K562 (cell line): Measurements from ENCODE around the gene GMPR. TPM values are rescaled to one million over a fixed set of nuclear protein-coding genes. Genes with fewer than 3 reads are reported as not detected.
A peak's percentile ranks its signal among the peaks of the same experiment; 100 is the strongest.

Experiments
- ARHGAP35 ChIP-seq: fragments of 450-650 bp; IDR thresholded peaks from 2 replicates; pipeline ENCODE4 v1.6.1; 2018; ENCODE audit not compliant: partially characterized antibody
- ARID2 ChIP-seq: fragments of 450-650 bp; IDR thresholded peaks from 2 replicates; pipeline ENCODE4 v1.6.1; 2017; ENCODE audit warnings: antibody characterized with exemption, mild to moderate bottlenecking
- BCL6 ChIP-seq: fragments of 250-450 bp; sonication (Bioruptor Pico); IDR thresholded peaks from 2 replicates; pipeline ENCODE4 v1.4.0; 2020
- CHCHD3 ChIP-seq: fragments of 250-450 bp; sonication (Bioruptor Pico); IDR thresholded peaks from 2 replicates; pipeline ENCODE4 v2.1.2; 2022; ENCODE audit warnings: mild to moderate bottlenecking
- DNMT1 ChIP-seq: fragments of 450-650 bp; IDR thresholded peaks from 2 replicates; pipeline ENCODE4 v1.6.1; 2016; ENCODE audit warnings: antibody characterized with exemption, mild to moderate bottlenecking
- ETV1 ChIP-seq: fragments of 450-650 bp; conservative IDR thresholded peaks from 2 replicates; pipeline ENCODE4 v1.6.1; 2016; ENCODE audit warnings: missing genetic modification characterization, control low read depth, low read depth, missing compliant biosample characterization
- EZH2 ChIP-seq: IDR thresholded peaks from 2 replicates; pipeline ENCODE4 v1.6.1; 2012; ENCODE audit warnings: low read depth, mild to moderate bottlenecking, inconsistent platforms, low read length, borderline replicate concordance
- HDAC1 ChIP-seq, 2 experiments: fragments of 450-650 bp; IDR thresholded peaks; 2 replicates each; pipeline ENCODE4 v1.6.1; 2016 to 2017; ENCODE audit warnings: inconsistent platforms in 1 of 2, mild to moderate bottlenecking in 1 of 2, moderate library complexity in 1 of 2
- NBN ChIP-seq: fragments of 450-650 bp; IDR thresholded peaks from 2 replicates; pipeline ENCODE4 v1.6.1; 2016; ENCODE audit warnings: low read depth, mild to moderate bottlenecking
- PHF8 ChIP-seq: fragments of 200-600 bp; sonication (generic); IDR thresholded peaks from 2 replicates; pipeline ENCODE4 v1.6.1; 2012; ENCODE audit warnings: mixed run types, mild to moderate bottlenecking, inconsistent platforms, low read length, moderate library complexity, borderline replicate concordance
- RBBP5 ChIP-seq: fragments of 200-600 bp; sonication (generic); IDR thresholded peaks from 2 replicates; pipeline ENCODE4 v1.6.1; 2012; ENCODE audit warnings: borderline replicate concordance, mild to moderate bottlenecking, low read length, control low read depth, inconsistent platforms; ENCODE audit not compliant: insufficient read depth, poor library complexity, severe bottlenecking
- SIX5 ChIP-seq, 2 experiments: IDR thresholded peaks; 2 replicates each; pipeline ENCODE4 v1.6.1; 2011; ENCODE audit warnings: low read length in 2 of 2, borderline replicate concordance in 1 of 2, low read depth in 1 of 2, mild to moderate bottlenecking in 1 of 2, moderate library complexity in 1 of 2; ENCODE audit not compliant: insufficient read depth in 1 of 2
- TOE1 ChIP-seq, 2 experiments: fragments of 450-650 bp in 1 of 2; sonication (generic) in 1 of 2; formaldehyde crosslinking in 1 of 2; IDR thresholded peaks; 2 replicates each; pipeline versions ENCODE4 v1.7.1 to v1.8.0; 2016 to 2022; ENCODE audit warnings: borderline replicate concordance in 2 of 2, mild to moderate bottlenecking in 2 of 2, antibody characterized with exemption in 1 of 2, inconsistent platforms in 1 of 2, low read depth in 1 of 2, missing genetic modification reagents in 1 of 2, moderate library complexity in 1 of 2
- ZNF3 ChIP-seq: fragments of 250-450 bp; sonication (Bioruptor Pico); IDR thresholded peaks from 2 replicates; pipeline ENCODE4 v1.5.0; 2021; ENCODE audit warnings: mild to moderate bottlenecking, moderate library complexity
- ZNF644 ChIP-seq: fragments of 200-800 bp; sonication (Bioruptor generic); IDR thresholded peaks from 2 replicates; pipeline ENCODE4 v1.6.1; 2016; ENCODE audit warnings: low read depth, missing genetic modification characterization, missing compliant biosample characterization
- ZSCAN29 ChIP-seq: fragments of 450-650 bp; IDR thresholded peaks from 2 replicates; pipeline ENCODE4 v1.6.1; 2017
- polyA plus RNA-seq, 8 experiments: library from polyadenylated mRNA; depleted of rRNA in 4 of 8; stranded (reverse) in 5 of 8; unstranded in 3 of 8; fragments of >200 nt; fragmentation: Nextera tagmentation in 2 of 8; fragmentation: Illumina TruSeq in 1 of 8; extraction: Ambion mirVana in 2 of 8; extraction: Trizol in 1 of 8; gene quantifications; 2 replicates each; pipeline versions ENCODE4 v1.2.1 to v1.2.3, GENCODE V29; 2011 to 2014; ENCODE audit warnings: inconsistent platforms in 1 of 8, missing spikeins in 1 of 8
- total RNA-seq, 7 experiments: library from RNA; depleted of rRNA in 6 of 7; stranded (reverse); fragments of >200 nt in 6 of 7; fragmentation: Illumina TruSeq in 2 of 7; extraction: Trizol in 2 of 7; gene quantifications; 2 replicates each; pipeline versions ENCODE4 v1.2.1 to v1.2.3, GENCODE V29; 2011 to 2021; ENCODE audit warnings: low replicate concordance in 1 of 7
- TF ChIP-seq, protein P1 (sequence below), 2 experiments: fragments of 450-650 bp in 1 of 2; sonication (generic) in 1 of 2; formaldehyde crosslinking in 1 of 2; IDR thresholded peaks; 2 replicates each; pipeline versions ENCODE4 v1.7.1 to v1.9.0; 2016 to 2022; ENCODE audit warnings: inconsistent platforms in 1 of 2, mild to moderate bottlenecking in 1 of 2, missing genetic modification reagents in 1 of 2
- TF ChIP-seq, protein P2 (sequence below): fragments of 250-450 bp; sonication (Bioruptor Pico); IDR thresholded peaks from 2 replicates; pipeline ENCODE4 v1.5.0; 2021

Gene GMPR
- total and polyA plus RNA-seq, 9 of the 15 experiments (the other 6 are each of a cell fraction or from before 2014, with no cell fraction given) = 34.6 to 83.7 (median 49.8) TPM

DNA sequence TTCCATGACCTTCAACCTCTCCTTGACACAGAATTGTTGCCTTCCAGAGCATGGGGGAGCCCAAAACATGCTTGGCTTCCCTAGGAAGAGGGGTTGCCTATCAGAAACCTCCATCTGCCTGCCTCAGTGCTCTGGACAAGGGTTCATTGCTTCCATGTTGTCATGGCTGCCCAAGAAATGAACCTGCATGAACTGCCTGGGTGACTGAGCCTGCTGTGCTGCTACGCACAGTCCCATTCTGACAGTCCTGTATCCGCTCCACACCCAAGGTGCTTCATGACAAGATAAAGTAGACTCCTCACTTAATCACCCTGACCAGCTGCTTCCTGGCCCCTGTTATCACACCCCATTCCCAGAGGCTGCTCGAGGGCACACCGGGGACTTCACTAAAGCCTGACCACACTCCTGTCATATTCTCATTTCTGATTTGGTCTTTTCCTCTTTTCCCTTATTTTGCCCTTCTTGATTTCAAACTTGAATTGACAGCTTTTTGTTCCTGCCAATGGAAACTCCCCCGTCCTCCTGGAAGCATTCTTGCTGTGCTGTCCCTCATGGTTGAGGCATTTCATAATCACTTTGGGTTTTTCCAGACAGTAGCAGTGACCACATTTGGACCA is 31.9 kb downstream of the GMPR start (continued):
- TF ChIP-seq ARHGAP35 (peak; percentile 58), NBN (peak; percentile 96), CHCHD3 (CRISPR knock-in tag) (no peak), ARID2 (no peak), DNMT1 (no peak), BCL6 (CRISPR knock-in tag) (no peak), SIX5 (IDR thresholded peaks at IDR 0.05; ENCODE audit: borderline replicate concordance in 1 of 2, insufficient read depth in 1 of 2, low read depth in 1 of 2, low read length in 2 of 2) (no peak), ETV1 (peak; percentile 97), ZNF3 (CRISPR knock-in tag) (no peak), TOE1 (IDR thresholded peaks at IDR 0.05; ENCODE audit: borderline replicate concordance) (no peak; the same call in none of the 2 replicates), TOE1 (CRISPR knock-in tag; IDR thresholded peaks at IDR 0.05; ENCODE audit: borderline replicate concordance, low read depth) (no peak), PHF8 (no peak), EZH2 (no peak), ZSCAN29 (peak; percentile 47; the same call in 1 of the 2 replicates), RBBP5 (peak; percentile 64), ZNF644 (tag) (peak; percentile 70; the same call in 1 of the 2 replicates), HDAC1 (IDR thresholded peaks at IDR 0.05) (peak; percentile 71 to 93; a peak in 3 of 4 replicates)
- TF ChIP-seq, protein P1, sequence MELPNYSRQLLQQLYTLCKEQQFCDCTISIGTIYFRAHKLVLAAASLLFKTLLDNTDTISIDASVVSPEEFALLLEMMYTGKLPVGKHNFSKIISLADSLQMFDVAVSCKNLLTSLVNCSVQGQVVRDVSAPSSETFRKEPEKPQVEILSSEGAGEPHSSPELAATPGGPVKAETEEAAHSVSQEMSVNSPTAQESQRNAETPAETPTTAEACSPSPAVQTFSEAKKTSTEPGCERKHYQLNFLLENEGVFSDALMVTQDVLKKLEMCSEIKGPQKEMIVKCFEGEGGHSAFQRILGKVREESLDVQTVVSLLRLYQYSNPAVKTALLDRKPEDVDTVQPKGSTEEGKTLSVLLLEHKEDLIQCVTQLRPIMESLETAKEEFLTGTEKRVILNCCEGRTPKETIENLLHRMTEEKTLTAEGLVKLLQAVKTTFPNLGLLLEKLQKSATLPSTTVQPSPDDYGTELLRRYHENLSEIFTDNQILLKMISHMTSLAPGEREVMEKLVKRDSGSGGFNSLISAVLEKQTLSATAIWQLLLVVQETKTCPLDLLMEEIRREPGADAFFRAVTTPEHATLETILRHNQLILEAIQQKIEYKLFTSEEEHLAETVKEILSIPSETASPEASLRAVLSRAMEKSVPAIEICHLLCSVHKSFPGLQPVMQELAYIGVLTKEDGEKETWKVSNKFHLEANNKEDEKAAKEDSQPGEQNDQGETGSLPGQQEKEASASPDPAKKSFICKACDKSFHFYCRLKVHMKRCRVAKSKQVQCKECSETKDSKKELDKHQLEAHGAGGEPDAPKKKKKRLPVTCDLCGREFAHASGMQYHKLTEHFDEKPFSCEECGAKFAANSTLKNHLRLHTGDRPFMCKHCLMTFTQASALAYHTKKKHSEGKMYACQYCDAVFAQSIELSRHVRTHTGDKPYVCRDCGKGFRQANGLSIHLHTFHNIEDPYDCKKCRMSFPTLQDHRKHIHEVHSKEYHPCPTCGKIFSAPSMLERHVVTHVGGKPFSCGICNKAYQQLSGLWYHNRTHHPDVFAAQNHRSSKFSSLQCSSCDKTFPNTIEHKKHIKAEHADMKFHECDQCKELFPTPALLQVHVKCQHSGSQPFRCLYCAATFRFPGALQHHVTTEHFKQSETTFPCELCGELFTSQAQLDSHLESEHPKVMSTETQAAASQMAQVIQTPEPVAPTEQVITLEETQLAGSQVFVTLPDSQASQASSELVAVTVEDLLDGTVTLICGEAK (IDR thresholded peaks at IDR 0.05) = peak; percentile 14; the same call in 1 of the 2 replicates
- TF ChIP-seq, protein P1 (CRISPR knock-in tag; IDR thresholded peaks at IDR 0.05) = no peak
- TF ChIP-seq, protein P2, sequence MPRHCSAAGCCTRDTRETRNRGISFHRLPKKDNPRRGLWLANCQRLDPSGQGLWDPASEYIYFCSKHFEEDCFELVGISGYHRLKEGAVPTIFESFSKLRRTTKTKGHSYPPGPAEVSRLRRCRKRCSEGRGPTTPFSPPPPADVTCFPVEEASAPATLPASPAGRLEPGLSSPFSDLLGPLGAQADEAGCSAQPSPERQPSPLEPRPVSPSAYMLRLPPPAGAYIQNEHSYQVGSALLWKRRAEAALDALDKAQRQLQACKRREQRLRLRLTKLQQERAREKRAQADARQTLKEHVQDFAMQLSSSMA = no peak
